Keratinocyte (primary cell): ENCODE data around the gene HCRTR1.

Source experiments
- CTCF ChIP-seq, 3 experiments: IDR thresholded peaks in 1 of 3; conservative IDR thresholded peaks in 1 of 3; optimal IDR thresholded peaks in 1 of 3; 2 replicates in 2 of 3; 3 replicates in 1 of 3; pipeline versions ENCODE3 to v1.5.1; 2011; ENCODE audit warnings: low read length in 3 of 3, mild to moderate bottlenecking in 3 of 3, moderate library complexity in 2 of 3, control low read depth in 1 of 3, inconsistent platforms in 1 of 3; ENCODE audit not compliant: insufficient read depth in 2 of 3; ENCODE audit errors: extremely low read depth in 1 of 3
- EZH2 ChIP-seq: IDR thresholded peaks from one replicate; pipeline ENCODE4 v1.6.1; 2012; ENCODE audit warnings: inconsistent platforms, mild to moderate bottlenecking, low read length, moderate library complexity

DNA sequence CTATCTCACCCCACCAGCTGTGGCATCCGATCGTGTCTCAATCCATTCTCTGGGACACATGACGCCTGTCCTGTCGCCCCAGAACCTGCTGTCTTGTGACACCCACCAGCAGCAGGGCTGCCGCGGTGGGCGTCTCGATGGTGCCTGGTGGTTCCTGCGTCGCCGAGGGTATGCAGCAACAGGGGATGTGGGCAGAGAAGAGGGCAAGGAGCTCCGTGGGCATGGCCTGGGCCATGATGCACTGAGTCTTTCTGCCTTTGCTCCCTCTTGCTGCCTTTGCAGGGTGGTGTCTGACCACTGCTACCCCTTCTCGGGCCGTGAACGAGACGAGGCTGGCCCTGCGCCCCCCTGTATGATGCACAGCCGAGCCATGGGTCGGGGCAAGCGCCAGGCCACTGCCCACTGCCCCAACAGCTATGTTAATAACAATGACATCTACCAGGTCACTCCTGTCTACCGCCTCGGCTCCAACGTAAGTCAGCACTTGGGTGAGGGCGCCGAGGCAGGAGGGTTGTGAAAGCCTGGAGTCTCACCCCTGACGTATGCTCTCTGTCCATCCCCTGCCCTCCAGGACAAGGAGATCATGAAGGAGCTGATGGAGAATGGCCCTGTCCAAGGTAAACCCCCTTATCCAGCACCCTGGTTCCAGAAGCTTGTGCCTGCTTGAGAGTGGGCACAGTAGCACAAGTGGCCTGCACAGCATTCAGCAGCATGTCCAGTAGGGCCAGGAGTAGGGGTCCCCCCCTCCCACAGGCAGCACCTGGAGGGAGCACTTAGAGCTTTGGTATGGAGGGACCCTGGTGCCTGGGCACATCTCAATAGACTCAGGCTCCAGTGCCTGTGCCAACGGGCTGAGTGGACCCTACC lies 32.4 kb upstream of the HCRTR1 start:
- TF ChIP-seq EZH2 (no peak), CTCF (optimal IDR thresholded peaks at IDR 0.05 in 1 of 3, IDR thresholded peaks at IDR 0.05 in 1 of 3, conservative IDR thresholded peaks at IDR 0.05 in 1 of 3; ENCODE audit: extremely low read depth in 1 of 3, insufficient read depth in 2 of 3, low read length in 3 of 3) (no peak)
